Fibroblast of pulmonary artery (primary cell): ENCODE measurements around the gene TMEFF2.

Experiments
- DNase-seq: peaks from one replicate; pipeline ENCODE4 v3.0.0-alpha.2; 2010; ENCODE audit warnings: low read depth
- H3K4me3 ChIP-seq: replicated peaks from 2 replicates; pipeline ENCODE4 v1.5.1; 2011; ENCODE audit warnings: low read depth, mild to moderate bottlenecking, control low read depth, low read length, moderate library complexity
- CTCF ChIP-seq: IDR thresholded peaks from 2 replicates; pipeline ENCODE4 v1.5.1; 2011; ENCODE audit warnings: mild to moderate bottlenecking, control low read depth, low read length, inconsistent platforms; ENCODE audit errors: missing control alignments

The TMEFF2 gene

GRCh38 chr2:191936882-191937405 is 257.8 kb downstream of the TMEFF2 start:
- no peak overlapping the region for H3K4me3 ChIP-seq
- DNase-seq, result no peak
- no peak for TF ChIP-seq CTCF

GRCh38 chr2:191935247-191935646 is 259.5 kb downstream of the TMEFF2 start:
- no peak for DNase-seq
- H3K4me3 ChIP-seq, result no peak overlapping the region
- TF ChIP-seq CTCF, result no peak

- no peak overlapping the region for H3K4me3 ChIP-seq
- DNase-seq, result peak; percentile 11
- no peak for TF ChIP-seq CTCF
These were observed 261.2 kb downstream of the TMEFF2 start for GRCh38 chr2:191933307-191934105.

- TF ChIP-seq CTCF, result no peak
- no peak overlapping the region for H3K4me3 ChIP-seq
These were observed 262.4 kb downstream of the TMEFF2 start for GRCh38 chr2:191932286-191932685.

GRCh38 chr2:191931329-191931728 is 263.4 kb downstream of the TMEFF2 start:
- no peak overlapping the region for H3K4me3 ChIP-seq
- DNase-seq, result no peak
- TF ChIP-seq CTCF, result no peak

More at GRCh38 chr2:191932286-191932685, 262.4 kb downstream of the TMEFF2 start:
- DNase-seq, result no peak

GRCh38 chr2:191930205-191930604 is 264.5 kb downstream of the TMEFF2 start:
- H3K4me3 ChIP-seq, result no peak overlapping the region
- no peak for DNase-seq
- TF ChIP-seq CTCF, result no peak
